GM19455 (cell line): ENCODE data around the gene GINM1.

ENCODE experiments used
- ATAC-seq: cut with Tn5 transposase; IDR thresholded peaks from one replicate; pipeline ENCODE4 v1.9.1; 2021; ENCODE audit not compliant: unreplicated experiment

Gene GINM1

DNA sequence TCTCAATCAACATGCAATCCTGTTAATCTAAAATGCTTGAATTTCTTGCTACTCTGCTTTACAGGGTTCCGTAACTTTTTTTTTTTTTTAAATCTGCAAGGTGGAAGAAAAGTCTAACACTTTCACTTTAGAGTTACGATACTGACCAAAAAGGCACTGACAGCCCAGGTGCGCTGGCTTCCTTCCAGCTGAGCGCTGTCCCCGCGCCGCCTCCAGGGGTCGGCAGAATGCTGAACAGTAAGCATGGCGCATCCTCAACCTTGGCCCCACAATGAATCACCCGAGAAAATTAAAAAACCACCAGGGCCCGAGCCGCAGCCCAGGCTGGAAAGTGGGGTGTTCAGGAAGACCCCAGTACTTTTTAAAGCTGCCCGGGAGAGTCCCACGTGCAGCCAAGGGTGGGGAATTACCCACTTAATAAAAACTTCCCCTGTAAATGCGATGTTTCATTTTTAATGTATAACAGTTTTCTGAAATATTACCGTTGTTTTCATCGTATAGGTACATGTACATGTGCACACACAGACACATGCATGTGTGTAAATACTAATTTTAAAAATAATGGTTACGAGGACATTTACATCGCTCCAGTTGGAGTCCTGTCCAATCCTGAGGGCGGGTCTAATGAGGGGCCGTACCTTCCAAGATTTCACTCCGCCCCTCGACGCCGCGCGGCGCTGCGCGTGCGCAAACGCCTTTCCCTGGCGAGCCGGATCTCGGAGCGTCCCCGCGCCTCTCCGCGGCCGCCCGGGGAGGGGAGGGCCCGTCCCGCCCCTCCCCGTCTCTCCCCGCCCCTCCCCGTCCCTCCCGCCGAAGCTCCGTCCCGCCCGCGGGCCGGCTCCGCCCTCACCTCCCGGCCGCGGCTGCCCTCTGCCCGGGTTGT, at the start of gene GINM1:
GINM1 (plus strand) TSS at position 849 of the 883 bp plus-strand sequence. CDS start 40 bp downstream, outside the sequence.
- ATAC-seq = peak; percentile 80

- ATAC-seq = no peak
Measured at GRCh38 chr6:149529650-149530049, 36.5 kb upstream of the GINM1 start.

GRCh38 chr6:149534742-149535141, 31.4 kb upstream of the GINM1 start:
- ATAC-seq = no peak

GRCh38 chr6:149541139-149541538, 25.0 kb upstream of the GINM1 start:
- no peak for ATAC-seq

DNA sequence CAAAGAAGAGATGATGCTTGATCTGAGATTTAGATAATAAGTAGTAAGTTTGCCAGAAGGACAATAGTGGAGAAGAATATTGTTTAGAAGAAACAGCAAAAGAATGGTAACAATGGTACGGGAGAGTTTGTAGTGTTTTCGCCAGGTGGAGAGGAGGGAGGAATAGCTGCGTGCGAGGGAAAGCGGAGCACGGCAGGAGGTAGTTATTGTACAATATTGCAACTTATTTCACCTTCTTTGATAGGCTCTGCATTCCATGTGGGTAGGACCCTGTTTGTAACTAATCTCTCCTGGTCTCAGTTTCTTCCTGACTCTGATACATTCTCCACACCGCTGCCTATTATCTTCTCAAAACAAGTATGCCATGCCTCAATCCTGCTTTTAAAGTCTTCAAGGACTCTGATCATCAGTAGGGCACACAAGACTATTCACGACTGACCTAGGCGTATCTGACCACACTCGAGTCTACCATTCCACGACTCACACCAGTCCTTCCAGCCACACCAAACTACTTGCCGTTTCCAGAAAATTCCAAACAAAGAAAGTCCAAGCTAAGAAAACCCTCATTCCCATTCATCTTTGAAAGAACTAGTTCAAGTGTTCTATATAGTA, 21.4 kb upstream of the GINM1 start:
- no peak for ATAC-seq

- peak; percentile 20 for ATAC-seq
Measured at GRCh38 chr6:149545258-149545753, 20.9 kb upstream of the GINM1 start.

- ATAC-seq = peak; percentile 89
Measured at GRCh38 chr6:149545754-149546471, 20.3 kb upstream of the GINM1 start, which contains the start of gene PPIL4. Gene PPIL4, minus strand, starts transcription at chr6:149546043. Its CDS starts 38 bp downstream, at chr6:149546005.

DNA sequence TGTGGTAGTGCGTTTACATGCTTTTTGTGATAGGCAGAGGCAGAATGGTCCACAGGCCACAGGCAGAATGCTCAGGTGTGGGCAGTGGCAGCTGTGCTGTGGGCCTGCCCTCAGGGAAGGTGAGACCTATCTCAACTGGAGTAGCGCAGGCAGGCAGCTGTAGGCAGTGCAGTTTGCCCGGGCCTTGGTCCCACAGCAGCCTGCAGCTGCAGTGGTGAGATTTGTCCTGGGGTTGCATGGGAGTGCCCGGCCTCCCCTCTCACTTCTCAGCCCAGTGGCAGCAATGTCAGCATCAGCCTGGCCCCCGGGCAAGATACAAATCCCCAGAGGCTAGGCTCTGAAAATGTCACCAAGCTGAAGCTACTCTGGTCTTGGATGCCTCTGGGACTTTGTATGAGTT, 14.3 kb upstream of the GINM1 start:
- no peak for ATAC-seq

- no peak for ATAC-seq
Measured at GRCh38 chr6:149558029-149558428, 8.1 kb upstream of the GINM1 start.

GRCh38 chr6:149559389-149559788, 6.8 kb upstream of the GINM1 start:
- ATAC-seq = no peak

DNA sequence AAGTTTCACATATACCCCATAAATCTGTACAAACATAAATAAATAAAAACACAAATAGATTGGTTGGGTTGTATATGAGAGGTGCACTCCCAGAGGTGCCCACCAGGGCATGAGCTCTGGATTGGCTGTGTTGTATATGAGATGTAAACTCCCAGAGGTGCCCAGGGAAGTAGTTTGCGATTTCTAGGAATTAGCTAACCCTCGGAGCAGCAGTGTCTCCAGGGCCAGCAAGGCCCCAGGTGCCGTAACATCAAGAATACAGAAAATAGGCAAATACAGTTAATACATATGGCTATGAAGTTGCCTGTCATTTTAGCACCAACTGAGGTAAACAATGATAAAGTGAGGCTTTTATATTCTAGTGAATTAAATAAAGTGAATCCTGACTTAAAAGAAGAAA, 5.4 kb upstream of the GINM1 start:
- no peak for ATAC-seq

GRCh38 chr6:149563203-149563927, 2.8 kb upstream of the GINM1 start:
- no peak for ATAC-seq

GRCh38 chr6:149563928-149564325, 2.2 kb upstream of the GINM1 start:
- no peak for ATAC-seq

DNA sequence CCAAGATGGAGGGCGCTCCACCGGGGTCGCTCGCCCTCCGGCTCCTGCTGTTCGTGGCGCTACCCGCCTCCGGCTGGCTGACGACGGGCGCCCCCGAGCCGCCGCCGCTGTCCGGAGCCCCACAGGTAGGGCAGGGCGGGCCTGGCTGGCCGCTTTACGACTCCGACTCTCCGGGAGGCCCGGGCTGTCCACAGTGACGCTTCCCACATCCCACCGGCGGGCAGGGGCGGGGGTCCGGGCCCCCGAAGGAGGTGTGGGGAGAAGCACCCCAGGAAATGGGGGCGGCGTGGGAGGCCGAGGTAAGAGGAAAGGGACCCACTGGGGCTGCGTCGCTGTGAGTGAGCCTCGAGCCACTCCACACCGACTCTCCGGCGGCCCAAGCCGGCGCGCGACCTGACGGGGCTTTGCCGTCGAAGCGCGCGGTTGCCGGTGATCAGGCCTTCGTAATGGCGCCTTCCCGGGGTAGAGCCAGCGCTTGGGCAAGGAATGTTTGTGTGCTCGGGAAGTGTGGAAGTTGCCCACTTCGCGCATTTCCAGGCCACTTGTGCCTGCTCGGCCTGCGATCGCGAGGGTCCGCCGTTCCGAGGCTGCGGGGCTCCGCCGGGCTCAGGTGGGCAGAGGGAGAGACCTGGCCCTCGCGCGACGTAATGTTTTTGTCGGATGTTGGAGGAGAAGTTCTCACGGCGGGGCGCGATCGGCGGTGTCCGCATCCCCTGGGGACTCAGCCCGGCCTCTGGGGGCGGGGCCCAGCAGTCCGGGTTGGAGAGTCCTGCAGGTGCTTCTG, 427 bp downstream of the GINM1 start:
- peak; percentile 35 for ATAC-seq

GRCh38 chr6:149567194-149567586, 1.0 kb downstream of the GINM1 start:
- no peak for ATAC-seq

GRCh38 chr6:149567945-149568585, 1.9 kb downstream of the GINM1 start:
- ATAC-seq = no peak

DNA sequence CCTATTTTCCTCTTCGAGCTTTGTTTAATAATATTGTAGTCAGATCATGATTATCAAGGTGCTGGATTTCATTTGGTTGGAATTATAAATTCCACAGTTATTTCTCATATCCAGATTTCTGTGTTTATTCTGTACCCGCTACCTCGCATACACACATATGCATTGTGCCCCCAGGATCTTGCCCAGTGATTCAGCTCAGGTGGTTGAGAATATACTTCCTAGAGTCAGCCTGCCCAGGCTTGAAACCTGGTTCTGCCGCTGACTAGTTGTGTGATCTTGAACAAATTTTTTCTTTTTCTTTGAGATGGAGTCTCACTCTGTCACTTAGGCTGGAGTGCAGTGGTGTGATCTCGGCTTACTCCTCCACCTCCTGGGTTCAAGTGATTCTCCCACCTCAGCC, 14.7 kb downstream of the GINM1 start:
- no peak for ATAC-seq

GRCh38 chr6:149581349-149581748, 15.2 kb downstream of the GINM1 start:
- ATAC-seq = no peak

- ATAC-seq = no peak
Measured at GRCh38 chr6:149586149-149586548, 20.0 kb downstream of the GINM1 start.

DNA sequence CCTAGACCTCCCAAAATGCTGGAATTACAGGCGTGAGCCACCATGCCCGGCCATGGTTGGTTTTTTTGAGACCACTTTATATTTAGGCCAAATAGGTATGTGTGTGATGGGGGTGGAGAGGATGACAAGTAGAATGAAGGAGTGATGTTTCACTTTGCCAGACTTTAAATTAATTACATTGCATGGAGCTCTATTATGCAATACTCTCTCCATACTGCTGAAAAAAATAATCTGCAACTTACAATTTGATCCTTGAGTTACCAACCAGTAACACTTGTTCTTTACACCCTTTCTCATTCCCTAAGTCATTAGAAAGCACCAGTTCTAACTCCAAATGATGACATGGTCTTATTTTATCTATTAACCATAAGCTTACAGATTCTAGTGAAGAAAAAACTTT, 26.8 kb downstream of the GINM1 start:
- no peak for ATAC-seq
